ENCODE measurements around the gene ZNF282.

DNA sequence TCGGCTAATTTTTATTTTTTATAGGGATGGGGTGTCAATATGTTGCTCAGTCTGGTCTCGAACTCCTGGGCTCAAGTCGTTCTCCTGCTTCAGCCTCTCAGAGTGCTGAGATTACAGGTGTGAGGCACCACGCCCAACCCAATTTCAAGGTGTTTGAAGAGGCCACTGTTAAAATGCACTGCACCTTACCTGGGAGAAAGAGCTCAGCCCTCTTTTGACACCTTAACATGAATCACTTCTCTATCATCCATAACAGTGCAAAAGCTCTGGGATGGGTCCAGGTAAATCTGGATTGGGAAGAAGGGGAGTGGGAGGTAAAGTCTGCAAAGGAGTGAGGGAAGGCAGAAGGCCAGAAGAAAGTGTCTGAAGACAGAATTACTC is 557 bp upstream of the ZNF282 start:
- TF ChIP-seq, protein P1, sequence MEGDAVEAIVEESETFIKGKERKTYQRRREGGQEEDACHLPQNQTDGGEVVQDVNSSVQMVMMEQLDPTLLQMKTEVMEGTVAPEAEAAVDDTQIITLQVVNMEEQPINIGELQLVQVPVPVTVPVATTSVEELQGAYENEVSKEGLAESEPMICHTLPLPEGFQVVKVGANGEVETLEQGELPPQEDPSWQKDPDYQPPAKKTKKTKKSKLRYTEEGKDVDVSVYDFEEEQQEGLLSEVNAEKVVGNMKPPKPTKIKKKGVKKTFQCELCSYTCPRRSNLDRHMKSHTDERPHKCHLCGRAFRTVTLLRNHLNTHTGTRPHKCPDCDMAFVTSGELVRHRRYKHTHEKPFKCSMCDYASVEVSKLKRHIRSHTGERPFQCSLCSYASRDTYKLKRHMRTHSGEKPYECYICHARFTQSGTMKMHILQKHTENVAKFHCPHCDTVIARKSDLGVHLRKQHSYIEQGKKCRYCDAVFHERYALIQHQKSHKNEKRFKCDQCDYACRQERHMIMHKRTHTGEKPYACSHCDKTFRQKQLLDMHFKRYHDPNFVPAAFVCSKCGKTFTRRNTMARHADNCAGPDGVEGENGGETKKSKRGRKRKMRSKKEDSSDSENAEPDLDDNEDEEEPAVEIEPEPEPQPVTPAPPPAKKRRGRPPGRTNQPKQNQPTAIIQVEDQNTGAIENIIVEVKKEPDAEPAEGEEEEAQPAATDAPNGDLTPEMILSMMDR (IDR thresholded peaks at IDR 0.05 in 8 of 11, conservative IDR thresholded peaks at IDR 0.05 in 3 of 11) = no peak
- TF ChIP-seq POLR2A (IDR thresholded peaks at IDR 0.05) = no peak

Data from spleen (tissue), 7 donors.